GM19397 (cell line): ENCODE results near the gene PNLIP.

Source experiments
- ATAC-seq: cut with Tn5 transposase; IDR thresholded peaks from one replicate; pipeline ENCODE4 v1.9.1; 2021; ENCODE audit warnings: mild to moderate bottlenecking, moderate library complexity; ENCODE audit not compliant: unreplicated experiment

Gene PNLIP

DNA sequence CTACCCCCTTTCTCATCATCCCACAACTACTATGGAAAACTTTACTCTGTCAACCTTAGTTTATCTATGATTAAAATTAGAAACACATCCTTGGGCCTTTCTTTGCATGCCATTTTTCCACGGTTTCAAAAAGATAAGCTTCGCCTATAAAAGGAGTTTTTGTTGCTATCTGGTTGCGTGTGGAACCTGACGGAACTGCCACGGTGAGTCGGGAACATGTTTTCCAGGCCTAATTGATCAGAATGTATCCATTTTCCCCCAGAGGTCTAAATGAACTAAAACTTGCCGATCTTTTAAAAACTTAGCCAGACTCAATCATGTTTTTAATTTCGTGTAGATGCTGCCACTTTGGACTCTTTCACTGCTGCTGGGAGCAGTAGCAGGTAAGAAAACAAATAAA is at the start of gene PNLIP:
Gene PNLIP, plus strand, starts transcription at position 176 of the 400 bp plus-strand sequence. Its CDS starts 162 bp downstream, at position 338.
- ATAC-seq = no peak

DNA sequence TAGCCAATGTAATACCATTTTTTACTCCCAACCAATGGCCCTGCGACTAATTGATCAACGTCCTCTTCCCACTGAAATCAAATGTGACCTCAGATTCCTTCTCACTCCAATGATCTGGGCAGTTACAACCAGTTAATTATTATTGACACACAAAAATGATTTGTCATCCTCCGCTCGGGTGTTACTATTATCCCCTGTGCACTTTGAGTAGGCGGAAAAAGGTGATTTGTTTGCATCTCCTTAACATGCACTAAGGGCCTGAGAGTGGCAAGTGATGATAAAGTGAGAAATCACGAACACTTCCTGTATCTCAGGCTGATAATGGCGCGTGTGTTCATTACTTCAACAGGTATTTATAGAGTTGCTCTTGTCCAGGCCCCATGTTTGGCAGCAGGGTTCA is 40.9 kb upstream of the PNLIP start:
- ATAC-seq = no peak

DNA sequence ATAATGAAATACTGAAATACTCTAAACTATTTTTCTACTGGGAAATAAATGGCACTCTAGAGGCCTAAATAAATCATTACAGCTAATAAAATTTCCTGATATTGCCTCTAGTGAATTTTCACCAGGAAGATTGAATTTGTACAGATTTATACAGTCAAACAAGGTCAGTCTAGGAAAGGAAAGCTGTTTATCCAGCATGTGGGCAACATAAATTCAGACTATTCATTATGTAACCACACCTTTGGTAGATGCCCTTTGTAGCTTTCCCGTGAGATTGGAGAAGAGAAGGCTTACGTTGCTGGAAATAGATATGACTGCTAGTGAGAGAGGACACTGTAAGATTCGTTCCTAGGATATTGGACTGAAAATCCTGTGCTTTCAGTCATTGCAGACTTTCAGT is 35.2 kb upstream of the PNLIP start:
- ATAC-seq = no peak

DNA sequence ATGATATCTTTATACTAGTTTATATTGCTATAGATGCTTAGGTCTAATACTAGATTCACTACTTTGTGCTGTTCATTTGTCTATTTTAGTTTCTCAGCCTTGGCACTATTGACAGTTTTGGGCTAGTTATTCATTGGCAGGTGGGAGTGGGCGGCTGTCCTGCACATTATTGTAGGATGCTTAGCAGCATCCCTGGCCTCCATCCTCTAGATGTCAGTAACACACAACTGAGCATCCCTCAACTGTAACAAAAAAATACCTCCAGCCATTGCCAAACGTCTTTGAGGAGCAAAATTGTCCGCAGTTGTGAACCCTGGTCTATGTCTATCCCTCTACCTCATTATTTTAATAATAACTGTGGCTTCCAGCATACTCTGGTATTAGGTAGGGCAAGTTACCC is 34.4 kb upstream of the PNLIP start:
- ATAC-seq = no peak

DNA sequence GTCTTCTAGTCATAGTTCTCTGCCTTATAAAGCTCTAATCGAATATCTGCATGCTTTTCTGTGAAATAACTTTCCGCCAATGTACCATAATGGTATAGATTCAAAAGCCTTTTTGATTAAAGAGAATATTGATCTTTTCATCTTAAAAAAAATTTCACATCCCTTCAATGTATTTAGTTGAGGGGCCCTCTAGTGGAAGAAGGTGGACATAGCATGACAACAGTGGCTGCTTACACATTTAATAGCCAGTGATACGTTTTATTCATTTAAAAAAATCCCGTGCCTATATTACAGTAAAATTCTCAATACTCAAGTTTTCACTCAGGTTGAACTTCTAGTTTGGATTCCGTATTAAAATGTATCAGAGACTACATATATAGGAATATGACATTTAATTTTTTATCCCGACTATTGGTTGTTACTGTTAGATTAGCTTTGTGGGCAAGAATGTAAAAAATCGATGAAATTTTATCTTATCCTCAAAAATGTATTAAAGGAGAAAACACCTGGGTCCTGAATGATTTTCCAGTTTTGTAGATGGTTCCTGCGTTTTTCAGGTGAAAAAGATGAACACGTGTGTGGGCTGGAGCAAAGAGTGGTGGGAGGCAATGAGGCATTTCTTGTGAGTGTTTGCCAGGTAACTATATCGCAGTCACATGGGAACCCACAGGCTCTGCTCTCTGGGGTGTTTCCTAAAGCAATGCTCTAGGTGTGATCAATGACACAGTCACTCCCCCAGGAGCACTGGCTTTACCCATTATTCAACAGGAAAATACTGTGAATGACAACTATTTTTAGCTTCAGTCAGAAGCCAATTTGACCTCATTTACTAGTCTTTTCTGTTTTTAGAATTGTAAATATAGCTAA is 24.1 kb upstream of the PNLIP start:
- ATAC-seq = no peak

DNA sequence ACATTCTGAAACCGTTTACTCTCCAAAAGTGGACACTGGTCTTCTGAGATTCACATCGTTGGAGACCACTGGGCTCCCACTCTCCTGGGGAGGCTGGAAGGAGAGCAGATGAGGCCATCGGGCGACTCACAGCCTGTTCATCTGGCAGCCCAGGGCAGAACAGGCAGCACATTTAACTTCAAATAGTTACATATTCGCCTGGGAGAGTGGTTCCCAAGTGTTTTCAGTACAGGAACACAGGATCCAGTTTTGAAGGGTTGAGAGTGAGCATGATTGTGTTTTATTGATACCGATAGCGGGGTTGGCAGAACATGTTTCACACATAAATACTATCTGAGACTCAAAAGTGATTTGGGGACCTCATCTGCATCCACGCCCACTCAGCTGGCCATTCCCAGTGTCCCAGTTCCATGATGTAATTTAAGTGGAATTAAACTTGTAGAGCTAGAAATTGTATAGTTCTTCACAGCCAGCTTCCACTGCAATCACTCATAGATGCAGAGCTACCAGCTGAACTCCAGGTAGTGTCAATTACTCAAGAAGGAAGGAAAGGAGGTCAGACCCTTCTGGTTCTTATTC is 22.8 kb upstream of the PNLIP start:
- ATAC-seq = no peak

DNA sequence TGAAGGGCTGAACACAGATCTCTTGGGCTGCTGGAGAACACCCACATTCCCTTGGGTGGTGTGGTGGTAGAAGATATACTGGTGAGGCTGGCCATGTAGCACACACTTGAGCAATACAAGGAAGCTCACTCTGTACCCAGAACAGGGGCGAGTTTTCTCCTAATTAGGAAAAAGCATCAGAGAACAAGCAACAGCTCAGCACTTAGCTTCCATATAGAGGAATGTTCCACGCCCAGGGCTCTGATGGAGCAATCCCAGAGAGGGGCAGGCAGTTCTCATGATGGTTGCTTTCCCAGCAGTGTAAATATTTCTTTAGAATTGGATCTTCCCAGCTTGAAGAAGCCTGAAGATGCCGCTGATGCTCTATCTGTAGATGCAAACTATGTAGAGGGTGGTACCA is 21.0 kb upstream of the PNLIP start:
- ATAC-seq = no peak

DNA sequence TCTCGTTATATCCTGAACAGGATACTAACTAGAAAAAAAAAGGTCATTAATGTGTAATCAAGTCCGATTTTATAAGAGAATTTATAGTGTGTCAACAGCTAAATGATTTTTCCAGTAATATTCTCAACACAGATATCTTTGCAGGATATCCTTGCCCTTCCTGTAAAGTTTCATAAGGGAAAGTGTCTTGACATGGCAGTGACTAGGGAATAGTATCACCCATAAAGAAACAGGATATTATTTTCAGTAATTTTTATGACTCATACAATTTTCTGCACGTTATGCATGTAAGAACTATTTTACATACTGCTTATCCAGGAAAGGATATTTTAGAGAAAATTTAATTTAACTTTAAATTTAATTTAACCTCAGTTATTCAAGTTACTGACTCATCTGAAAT is 19.5 kb upstream of the PNLIP start:
- ATAC-seq = no peak

DNA sequence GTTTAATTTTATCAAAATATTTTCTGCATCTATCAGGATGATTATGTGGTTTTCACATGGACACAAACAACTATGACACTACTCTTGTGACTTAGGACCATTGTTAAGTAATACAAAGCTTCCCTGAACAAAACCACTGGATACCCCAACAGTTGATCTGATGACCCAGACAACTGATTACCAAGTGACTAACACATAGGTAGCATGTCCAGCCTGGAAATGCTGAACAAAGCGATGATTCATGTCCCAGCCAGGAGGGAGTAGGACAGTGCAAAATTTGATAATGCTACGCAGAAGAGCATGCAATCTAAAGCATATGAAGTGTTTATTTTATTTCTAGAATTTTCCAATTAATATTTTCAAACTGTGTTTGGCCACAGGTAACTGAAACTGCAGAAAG is 8.9 kb upstream of the PNLIP start:
- ATAC-seq = no peak

DNA sequence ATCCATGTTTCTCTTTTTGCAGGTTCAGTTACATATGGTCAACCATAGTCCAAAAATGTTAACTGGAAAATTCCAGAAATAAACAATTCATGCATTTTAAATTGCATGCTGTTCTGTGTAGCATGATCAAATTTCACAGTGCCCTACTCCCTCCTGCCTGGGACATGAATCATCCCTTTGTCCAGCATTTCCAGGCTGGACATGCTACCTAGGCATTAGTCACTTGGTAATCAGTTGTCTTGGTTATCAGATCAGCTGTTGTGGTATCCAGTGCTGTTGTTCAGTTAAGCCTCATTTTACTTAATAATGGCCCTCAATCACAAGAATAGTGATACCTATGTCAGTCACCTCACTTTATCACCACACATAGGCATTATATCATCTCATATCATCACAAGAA is 7.3 kb upstream of the PNLIP start:
- ATAC-seq = no peak

DNA sequence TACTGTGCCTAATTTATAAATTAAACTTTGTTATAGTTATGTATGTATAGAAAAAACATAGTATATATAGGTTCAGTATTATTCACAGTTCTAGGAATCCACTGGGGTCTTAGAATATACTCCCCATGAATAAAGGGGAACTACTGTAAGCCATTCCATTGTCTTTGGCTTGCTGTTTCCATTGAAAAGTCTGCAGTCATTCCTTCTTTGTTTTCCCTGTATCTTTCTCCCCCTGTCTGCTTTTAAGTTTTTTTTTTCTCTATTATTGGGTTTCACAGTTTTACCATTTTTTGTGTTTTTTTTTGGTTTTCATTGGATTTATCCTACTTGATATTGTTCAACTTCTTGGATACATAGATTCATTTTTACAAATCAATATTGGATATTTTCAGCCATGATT is 6.7 kb upstream of the PNLIP start:
- ATAC-seq = no peak

DNA sequence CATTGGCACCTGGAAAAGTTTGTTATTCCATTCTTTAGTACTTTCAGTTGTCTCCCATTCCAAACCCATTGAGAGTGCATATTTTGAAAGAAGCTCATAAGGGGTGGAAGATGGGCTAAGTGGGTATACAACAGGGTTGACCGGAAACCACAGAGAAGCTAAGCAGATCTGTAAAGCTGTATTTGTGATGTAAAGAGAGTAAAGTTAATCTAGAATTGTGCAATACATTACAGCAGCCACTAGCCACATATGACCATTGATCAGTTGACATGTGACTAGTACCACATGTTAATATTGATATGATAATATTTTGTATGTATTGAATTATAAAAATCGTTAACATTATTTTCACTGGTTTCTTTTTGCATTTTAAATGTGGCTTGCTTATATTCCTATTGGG is 4.9 kb upstream of the PNLIP start:
- ATAC-seq = no peak

DNA sequence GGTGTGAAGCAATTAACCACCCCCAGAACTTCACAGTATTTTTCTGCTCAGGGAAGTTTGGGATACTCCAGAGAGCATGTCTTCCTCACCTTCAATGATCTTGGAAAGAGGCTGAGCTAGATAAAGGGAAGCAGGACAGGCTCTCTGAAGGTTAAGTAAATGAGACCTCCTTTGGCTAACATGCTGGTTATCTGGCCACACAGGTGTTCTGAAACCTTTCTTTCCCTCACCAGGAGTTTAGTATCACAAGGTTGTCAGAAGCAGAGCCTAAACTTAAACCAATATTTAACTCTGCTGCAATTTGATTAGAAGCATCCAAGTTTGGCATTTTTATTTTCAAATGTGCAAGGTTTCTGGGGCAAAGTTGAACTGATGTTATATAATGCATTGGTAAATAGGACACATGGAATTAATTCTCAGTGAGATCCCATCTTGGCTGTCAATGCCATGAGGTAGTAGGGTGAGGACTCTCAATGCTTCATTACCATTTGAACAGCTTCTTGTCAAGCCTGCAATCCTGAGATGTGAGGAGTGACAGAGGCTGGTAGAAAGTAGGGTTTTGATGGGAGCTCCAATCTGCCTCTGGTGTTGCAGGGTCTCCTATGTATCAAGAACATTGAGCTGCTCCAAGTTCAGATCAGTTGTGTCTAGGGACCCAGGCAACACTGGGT is 3.6 kb upstream of the PNLIP start:
- ATAC-seq = no peak

DNA sequence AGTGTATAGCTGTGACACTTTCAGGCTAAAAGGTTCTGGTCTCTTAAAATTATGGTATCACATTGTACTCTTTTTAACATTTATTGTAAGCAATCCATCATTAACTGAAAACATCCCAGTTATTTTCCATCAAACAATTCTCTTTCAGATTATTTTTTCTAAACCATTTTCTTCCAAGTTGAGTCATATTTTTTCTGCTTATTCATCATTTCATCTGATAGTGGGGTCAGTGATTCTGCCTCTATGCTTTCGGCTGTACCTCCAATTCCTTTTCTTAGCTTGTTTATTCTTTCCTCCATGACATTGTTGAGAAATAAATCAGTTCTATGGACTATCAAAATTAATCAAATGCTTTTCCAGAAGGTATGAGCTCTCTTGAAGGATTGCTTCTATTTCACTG is 609 bp upstream of the PNLIP start:
- no peak for ATAC-seq

DNA sequence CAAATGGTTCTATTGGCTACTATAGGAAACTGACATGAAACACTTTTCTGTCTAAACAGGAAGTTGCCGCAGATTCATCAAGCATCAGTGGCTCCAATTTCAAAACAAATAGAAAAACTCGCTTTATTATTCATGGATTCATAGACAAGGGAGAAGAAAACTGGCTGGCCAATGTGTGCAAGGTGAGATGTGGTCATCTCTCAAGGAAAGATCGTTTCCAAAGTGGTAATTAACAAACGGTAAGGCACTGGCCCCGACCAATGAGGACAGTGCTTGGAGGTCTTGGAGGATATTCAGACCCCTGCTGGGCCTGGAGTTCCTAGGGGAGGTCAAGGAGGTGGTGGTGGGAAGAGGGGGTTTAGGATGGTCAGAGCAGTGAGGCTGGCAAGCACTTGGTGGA is 2.6 kb downstream of the PNLIP start:
- ATAC-seq = no peak

DNA sequence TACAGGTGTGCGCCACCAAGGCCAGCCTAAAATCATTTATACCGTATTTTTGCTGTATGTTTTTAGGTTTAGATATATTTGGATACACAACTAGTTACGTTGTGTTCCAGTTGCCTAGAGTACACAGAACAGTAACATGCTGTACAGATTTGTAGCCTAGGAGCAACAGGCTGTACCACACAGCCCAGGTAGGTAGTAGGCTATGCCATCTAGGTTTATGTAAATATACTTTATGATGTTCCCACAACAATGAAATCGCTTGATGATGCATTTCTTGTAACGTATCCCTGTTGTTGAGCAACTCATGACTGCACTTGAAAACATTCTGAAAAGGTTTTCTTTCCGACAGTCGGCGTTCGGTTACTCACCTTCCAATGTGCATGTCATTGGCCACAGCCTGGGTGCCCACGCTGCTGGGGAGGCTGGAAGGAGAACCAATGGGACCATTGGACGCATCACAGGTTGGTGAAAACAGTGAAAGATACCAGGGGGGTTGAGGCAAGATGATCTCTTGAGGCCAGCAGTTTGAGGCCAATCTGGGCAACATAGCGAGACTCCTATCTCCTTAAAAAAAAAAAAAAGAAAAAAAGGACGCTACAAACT is 7.7 kb downstream of the PNLIP start:
- ATAC-seq = no peak

DNA sequence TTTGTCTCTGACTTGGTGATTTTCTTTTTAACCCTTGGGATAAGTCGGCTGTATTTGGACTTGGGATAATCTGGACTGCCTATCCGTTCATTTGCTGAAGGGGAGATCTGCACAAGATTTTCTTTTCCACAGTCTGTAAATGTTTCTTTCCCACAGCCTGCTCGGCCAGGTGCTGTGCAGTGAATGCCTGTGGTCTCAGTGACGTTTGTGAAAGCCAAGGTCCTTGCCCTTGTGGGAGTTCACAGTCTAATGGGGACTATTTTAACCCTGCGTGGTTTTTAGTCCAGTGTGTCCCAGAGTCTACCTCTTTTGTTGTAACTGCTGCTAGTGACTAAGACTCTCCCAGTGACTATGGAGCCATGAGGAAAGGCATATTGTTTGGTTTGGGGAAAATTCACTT is 8.9 kb downstream of the PNLIP start:
- ATAC-seq = no peak

DNA sequence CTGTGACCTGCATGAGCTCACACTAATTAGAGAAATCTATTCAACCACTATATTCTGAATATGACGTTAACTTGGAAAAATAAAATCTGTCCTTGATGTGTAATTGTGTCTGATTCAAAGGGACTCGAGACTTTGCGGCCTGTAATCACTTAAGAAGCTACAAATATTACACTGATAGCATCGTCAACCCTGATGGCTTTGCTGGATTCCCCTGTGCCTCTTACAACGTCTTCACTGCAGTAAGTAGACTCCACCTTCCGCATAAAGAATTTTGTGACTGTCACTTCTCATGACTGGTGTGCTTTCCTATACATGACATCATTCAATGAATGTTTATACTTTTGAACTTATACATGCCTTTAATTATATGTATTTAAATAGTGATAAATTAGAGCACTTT is 10.1 kb downstream of the PNLIP start:
- ATAC-seq = no peak

DNA sequence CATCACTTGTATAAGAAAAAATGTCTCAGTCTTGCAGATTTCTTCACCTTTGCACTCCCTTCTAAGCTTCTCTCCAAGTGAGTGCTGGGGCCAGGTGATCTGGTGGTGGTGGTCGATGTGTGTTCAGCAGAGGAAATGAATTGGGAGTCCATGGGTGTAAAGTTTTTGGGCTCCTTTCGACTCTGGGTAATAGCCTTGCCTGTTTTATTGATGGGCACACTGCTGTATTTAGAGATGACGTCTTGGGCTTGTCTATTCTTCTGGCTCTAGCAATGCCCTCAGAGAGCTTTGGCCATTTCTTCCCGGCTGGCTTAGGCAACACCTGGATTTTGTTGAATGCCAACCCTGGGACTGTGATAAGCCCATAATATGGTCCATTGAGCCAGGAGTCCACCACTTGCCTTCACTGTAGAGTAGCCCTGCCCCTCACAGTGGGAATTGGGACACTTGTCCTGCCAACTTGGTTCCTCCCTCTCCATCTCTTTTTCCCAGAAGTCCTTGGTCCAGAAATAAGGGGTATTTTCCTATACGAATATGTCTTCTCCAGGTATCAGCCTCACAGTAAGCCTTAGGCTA is 11.7 kb downstream of the PNLIP start:
- no peak for ATAC-seq

DNA sequence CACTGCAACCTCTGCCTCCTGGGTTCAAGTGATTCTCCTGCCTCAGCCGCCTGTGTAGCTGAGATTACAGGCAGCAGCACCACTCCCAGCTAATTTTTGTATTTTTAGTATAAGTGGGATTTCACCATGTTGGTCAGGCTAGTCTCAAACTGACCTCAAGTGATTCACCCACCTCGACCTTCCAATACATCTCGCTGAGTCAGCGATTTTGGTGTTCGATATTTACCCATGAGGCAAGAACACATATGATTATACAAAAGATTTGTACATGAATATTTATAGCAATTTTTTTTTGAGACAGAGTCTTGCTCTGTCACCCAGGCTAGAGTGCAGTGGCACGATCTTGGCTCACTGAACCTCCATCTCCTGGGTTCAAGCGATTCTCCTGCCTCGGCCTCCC is 19.8 kb downstream of the PNLIP start:
- ATAC-seq = no peak

DNA sequence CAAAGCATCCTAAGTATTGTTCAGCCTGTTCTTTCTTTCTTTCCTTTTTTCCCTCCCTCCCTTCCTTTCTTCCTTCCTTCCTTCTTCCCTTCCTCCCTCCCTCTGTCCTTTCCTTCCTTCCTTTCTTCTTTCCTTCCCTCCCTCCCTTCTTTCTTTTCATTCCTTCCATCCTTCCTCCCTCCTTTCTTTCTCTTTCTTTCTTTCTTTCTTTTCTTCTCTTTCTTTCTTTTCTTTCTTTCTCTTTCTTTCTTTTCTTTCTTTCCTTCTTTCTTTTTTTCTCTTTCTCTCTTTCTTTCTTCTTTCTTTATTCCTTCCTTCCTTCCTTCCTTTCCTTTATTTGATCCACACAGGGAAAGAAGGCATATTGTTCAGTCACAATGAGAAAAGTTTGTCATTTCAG is 21.2 kb downstream of the PNLIP start:
- ATAC-seq = no peak
